Measurements from ENCODE around the gene SHISA6. TPM values are rescaled to one million over a fixed set of nuclear protein-coding genes. Genes with fewer than 3 reads are reported as not detected.

SHISA6 gene
- total RNA-seq, 2 donors from 2014 or later: not detected

GRCh38 chr17:11514981-11515680 lies 274.1 kb downstream of the SHISA6 start:
- DNase-seq: no peak
- Mint-ChIP-seq H3K27ac (no peak overlapping the region), H3K4me1 (no peaks in the 10 kb centered on the region), H3K4me3 (no peak overlapping the region), H3K27me3 (no peaks in the 10 kb centered on the region), H3K36me3 (ENCODE audit: low read depth) (no peaks in the 10 kb centered on the region)
- ATAC-seq: no peak
- no peaks in the 10 kb centered on the region for H3K9me3 ChIP-seq (ENCODE audit: control insufficient read depth, low read length, poor library complexity, severe bottlenecking)

GRCh38 chr17:11515901-11516300 lies 274.9 kb downstream of the SHISA6 start:
- Mint-ChIP-seq H3K27ac (no peak overlapping the region), H3K4me1 (no peaks in the 10 kb centered on the region), H3K4me3 (no peak overlapping the region), H3K27me3 (no peaks in the 10 kb centered on the region), H3K36me3 (ENCODE audit: low read depth) (no peaks in the 10 kb centered on the region)
- ATAC-seq (no peak), DNase-seq (no peak)
- H3K9me3 ChIP-seq (ENCODE audit: control insufficient read depth, low read length, poor library complexity, severe bottlenecking): no peaks in the 10 kb centered on the region

- H3K9me3 ChIP-seq (ENCODE audit: control insufficient read depth, low read length, poor library complexity, severe bottlenecking): no peaks in the 10 kb centered on the region
- no peak for DNase-seq
- ATAC-seq: no peak
- no peak overlapping the region for H3K27ac Mint-ChIP-seq
- H3K4me1 Mint-ChIP-seq: no peaks in the 10 kb centered on the region
- no peak overlapping the region for H3K4me3 Mint-ChIP-seq
- no peaks in the 10 kb centered on the region for H3K36me3 Mint-ChIP-seq (ENCODE audit: low read depth)
- no peaks in the 10 kb centered on the region for H3K27me3 Mint-ChIP-seq
These were observed 294.2 kb downstream of the SHISA6 start for GRCh38 chr17:11535231-11535630.

- DNase-seq (no peak), ATAC-seq (no peak)
- H3K4me3 Mint-ChIP-seq: no peak overlapping the region
- no peak overlapping the region for H3K27ac Mint-ChIP-seq
- no peaks in the 10 kb centered on the region for H3K36me3 Mint-ChIP-seq (ENCODE audit: low read depth)
- no peaks in the 10 kb centered on the region for H3K9me3 ChIP-seq (ENCODE audit: control insufficient read depth, low read length, poor library complexity, severe bottlenecking)
- H3K4me1 Mint-ChIP-seq: no peaks in the 10 kb centered on the region
- H3K27me3 Mint-ChIP-seq: no peaks in the 10 kb centered on the region
These were observed 297.4 kb downstream of the SHISA6 start for GRCh38 chr17:11538366-11538765.

GRCh38 chr17:11539637-11540036 lies 298.6 kb downstream of the SHISA6 start:
- ATAC-seq: no peak
- no peak for DNase-seq
- H3K27me3 Mint-ChIP-seq: no peaks in the 10 kb centered on the region
- no peaks in the 10 kb centered on the region for H3K4me1 Mint-ChIP-seq
- H3K36me3 Mint-ChIP-seq (ENCODE audit: low read depth): no peaks in the 10 kb centered on the region
- H3K27ac Mint-ChIP-seq: no peak overlapping the region
- H3K4me3 Mint-ChIP-seq: no peak overlapping the region
- H3K9me3 ChIP-seq (ENCODE audit: control insufficient read depth, low read length, poor library complexity, severe bottlenecking): no peaks in the 10 kb centered on the region

- H3K4me3 Mint-ChIP-seq: no peak overlapping the region
- H3K9me3 ChIP-seq (ENCODE audit: control insufficient read depth, low read length, poor library complexity, severe bottlenecking): no peaks in the 10 kb centered on the region
- H3K27ac Mint-ChIP-seq: no peak overlapping the region
- H3K4me1 Mint-ChIP-seq: no peaks in the 10 kb centered on the region
- H3K27me3 Mint-ChIP-seq: no peaks in the 10 kb centered on the region
- no peaks in the 10 kb centered on the region for H3K36me3 Mint-ChIP-seq (ENCODE audit: low read depth)
- ATAC-seq (no peak), DNase-seq (no peak)
These were observed 304.0 kb downstream of the SHISA6 start for GRCh38 chr17:11545002-11545401.

GRCh38 chr17:11545696-11546095 lies 304.7 kb downstream of the SHISA6 start:
- Mint-ChIP-seq H3K27ac (no peak overlapping the region), H3K36me3 (ENCODE audit: low read depth) (no peaks in the 10 kb centered on the region)
- DNase-seq: no peak

GRCh38 chr17:11547853-11548252 lies 306.8 kb downstream of the SHISA6 start:
- no peak overlapping the region for H3K4me3 Mint-ChIP-seq
- ATAC-seq (no peak), DNase-seq (no peak)
- H3K9me3 ChIP-seq (ENCODE audit: control insufficient read depth, low read length, poor library complexity, severe bottlenecking): no peaks in the 10 kb centered on the region
- no peaks in the 10 kb centered on the region for H3K36me3 Mint-ChIP-seq (ENCODE audit: low read depth)
- no peak overlapping the region for H3K27ac Mint-ChIP-seq
- H3K4me1 Mint-ChIP-seq: no peaks in the 10 kb centered on the region
- no peaks in the 10 kb centered on the region for H3K27me3 Mint-ChIP-seq

More at GRCh38 chr17:11545696-11546095, 304.7 kb downstream of the SHISA6 start:
- no peaks in the 10 kb centered on the region for H3K4me1 Mint-ChIP-seq
- H3K4me3 Mint-ChIP-seq: no peak overlapping the region
- H3K27me3 Mint-ChIP-seq: no peaks in the 10 kb centered on the region
- H3K9me3 ChIP-seq (ENCODE audit: control insufficient read depth, low read length, poor library complexity, severe bottlenecking): no peaks in the 10 kb centered on the region
- ATAC-seq: no peak

- Mint-ChIP-seq H3K27ac (no peak overlapping the region), H3K36me3 (ENCODE audit: low read depth) (no peaks in the 10 kb centered on the region), H3K27me3 (no peaks in the 10 kb centered on the region), H3K4me3 (no peak overlapping the region), H3K4me1 (no peaks in the 10 kb centered on the region)
- DNase-seq: no peak
- H3K9me3 ChIP-seq (ENCODE audit: control insufficient read depth, low read length, poor library complexity, severe bottlenecking): no peaks in the 10 kb centered on the region
- no peak for ATAC-seq
These were observed 307.4 kb downstream of the SHISA6 start for GRCh38 chr17:11548398-11548797.

- DNase-seq: no peak
- no peaks in the 10 kb centered on the region for H3K4me1 Mint-ChIP-seq
- H3K27me3 Mint-ChIP-seq: no peaks in the 10 kb centered on the region
- no peak overlapping the region for H3K27ac Mint-ChIP-seq
- ATAC-seq: no peak
- no peaks in the 10 kb centered on the region for H3K36me3 Mint-ChIP-seq (ENCODE audit: low read depth)
- no peaks in the 10 kb centered on the region for H3K9me3 ChIP-seq (ENCODE audit: control insufficient read depth, low read length, poor library complexity, severe bottlenecking)
- H3K4me3 Mint-ChIP-seq: no peak overlapping the region
These were observed 309.4 kb downstream of the SHISA6 start for GRCh38 chr17:11550431-11550830.

GRCh38 chr17:11551442-11551841 lies 310.4 kb downstream of the SHISA6 start:
- no peaks in the 10 kb centered on the region for H3K4me1 Mint-ChIP-seq
- H3K9me3 ChIP-seq (ENCODE audit: control insufficient read depth, low read length, poor library complexity, severe bottlenecking): no peaks in the 10 kb centered on the region
- no peaks in the 10 kb centered on the region for H3K27me3 Mint-ChIP-seq
- H3K36me3 Mint-ChIP-seq (ENCODE audit: low read depth): no peaks in the 10 kb centered on the region
- no peak overlapping the region for H3K27ac Mint-ChIP-seq
- ATAC-seq: no peak
- DNase-seq: no peak
- H3K4me3 Mint-ChIP-seq: no peak overlapping the region

GRCh38 chr17:11553135-11553534 lies 312.1 kb downstream of the SHISA6 start:
- H3K36me3 Mint-ChIP-seq (ENCODE audit: low read depth): no peaks in the 10 kb centered on the region
- H3K4me1 Mint-ChIP-seq: no peaks in the 10 kb centered on the region
- H3K27me3 Mint-ChIP-seq: no peaks in the 10 kb centered on the region
- no peaks in the 10 kb centered on the region for H3K9me3 ChIP-seq (ENCODE audit: control insufficient read depth, low read length, poor library complexity, severe bottlenecking)
- ATAC-seq (no peak), DNase-seq (no peak)
- H3K27ac Mint-ChIP-seq: no peak overlapping the region
- no peak overlapping the region for H3K4me3 Mint-ChIP-seq

GRCh38 chr17:11554042-11554441 lies 313.0 kb downstream of the SHISA6 start:
- no peaks in the 10 kb centered on the region for H3K9me3 ChIP-seq (ENCODE audit: control insufficient read depth, low read length, poor library complexity, severe bottlenecking)
- DNase-seq (no peak), ATAC-seq (no peak)
- Mint-ChIP-seq H3K4me3 (no peak overlapping the region), H3K27ac (no peak overlapping the region), H3K4me1 (no peaks in the 10 kb centered on the region), H3K27me3 (no peaks in the 10 kb centered on the region), H3K36me3 (ENCODE audit: low read depth) (no peaks in the 10 kb centered on the region)

- Mint-ChIP-seq H3K36me3 (ENCODE audit: low read depth) (no peaks in the 10 kb centered on the region), H3K27ac (no peak overlapping the region), H3K27me3 (no peaks in the 10 kb centered on the region), H3K4me3 (no peak overlapping the region), H3K4me1 (no peaks in the 10 kb centered on the region)
- H3K9me3 ChIP-seq (ENCODE audit: control insufficient read depth, low read length, poor library complexity, severe bottlenecking): no peaks in the 10 kb centered on the region
- DNase-seq (no peak), ATAC-seq (no peak)
These were observed 313.5 kb downstream of the SHISA6 start for GRCh38 chr17:11554542-11554941.

All from T-helper 17 cell (primary cell).